Osteoblast (primary cell): ENCODE data around the gene DDX49. TPM values are rescaled to one million over a fixed set of nuclear protein-coding genes. Genes with fewer than 3 reads are reported as not detected.

Experiments used
- DNase-seq: peaks from one replicate; pipeline ENCODE4 v3.0.0; 2011; ENCODE audit warnings: low spot score, mixed read lengths; ENCODE audit not compliant: insufficient read length; ENCODE audit errors: missing footprints
- H2AFZ ChIP-seq: 2 replicates; pipeline ENCODE4 v1.6.0; 2011; ENCODE audit warnings: mild to moderate bottlenecking, low read length
- H3K27ac ChIP-seq: 2 replicates; pipeline ENCODE4 v1.5.1; 2011; ENCODE audit warnings: mild to moderate bottlenecking, low read depth, low read length, moderate library complexity
- H3K27me3 ChIP-seq: 2 replicates; pipeline ENCODE4 v1.6.0; 2012; ENCODE audit warnings: mild to moderate bottlenecking, control low read depth, inconsistent platforms, low read length, moderate library complexity; ENCODE audit not compliant: insufficient read depth
- H3K36me3 ChIP-seq: 2 replicates; pipeline ENCODE4 v1.5.1; 2011; ENCODE audit warnings: mild to moderate bottlenecking, low read length, control low read depth, moderate library complexity; ENCODE audit not compliant: insufficient read depth
- H3K4me1 ChIP-seq: 2 replicates; pipeline ENCODE4 v1.5.1; 2011; ENCODE audit warnings: mild to moderate bottlenecking, low read length, control low read depth, moderate library complexity; ENCODE audit not compliant: insufficient read depth
- H3K4me2 ChIP-seq: 2 replicates; pipeline ENCODE4 v1.6.0; 2011; ENCODE audit warnings: mild to moderate bottlenecking, low read length; ENCODE audit not compliant: insufficient read depth
- H3K4me3 ChIP-seq: fragments of 200-600 bp; sonication (generic); 3 replicates; pipeline ENCODE4 v1.5.1; 2012; ENCODE audit warnings: mild to moderate bottlenecking, low read length, inconsistent platforms; ENCODE audit not compliant: insufficient read depth
- H3K79me2 ChIP-seq: 2 replicates; pipeline ENCODE4 v1.6.0; 2012; ENCODE audit warnings: mild to moderate bottlenecking, low read length, control low read depth, inconsistent platforms; ENCODE audit not compliant: insufficient read depth
- H3K9me3 ChIP-seq: 2 replicates; pipeline ENCODE4 v1.5.1; 2011; ENCODE audit warnings: low read depth, low read length, control low read depth
- H4K20me1 ChIP-seq: 2 replicates; pipeline ENCODE4 v1.6.0; 2012; ENCODE audit warnings: mild to moderate bottlenecking, low read length, control low read depth; ENCODE audit not compliant: insufficient read depth
- total RNA-seq: library from RNA; depleted of rRNA; stranded (reverse); fragments of >200 nt; gene quantifications from 2 replicates; pipeline ENCODE4 v1.2.3, GENCODE V29; 2012
- TF ChIP-seq, protein P1 (sequence below): IDR thresholded peaks from 2 replicates; pipeline ENCODE4 v1.5.1; 2011; ENCODE audit warnings: mild to moderate bottlenecking, low read depth, low read length, moderate library complexity; ENCODE audit errors: extremely low read depth

Gene DDX49
- total RNA-seq, 1 donor = 46.7 TPM

- H3K27ac ChIP-seq = no peak overlapping the region
- TF ChIP-seq, protein P1, sequence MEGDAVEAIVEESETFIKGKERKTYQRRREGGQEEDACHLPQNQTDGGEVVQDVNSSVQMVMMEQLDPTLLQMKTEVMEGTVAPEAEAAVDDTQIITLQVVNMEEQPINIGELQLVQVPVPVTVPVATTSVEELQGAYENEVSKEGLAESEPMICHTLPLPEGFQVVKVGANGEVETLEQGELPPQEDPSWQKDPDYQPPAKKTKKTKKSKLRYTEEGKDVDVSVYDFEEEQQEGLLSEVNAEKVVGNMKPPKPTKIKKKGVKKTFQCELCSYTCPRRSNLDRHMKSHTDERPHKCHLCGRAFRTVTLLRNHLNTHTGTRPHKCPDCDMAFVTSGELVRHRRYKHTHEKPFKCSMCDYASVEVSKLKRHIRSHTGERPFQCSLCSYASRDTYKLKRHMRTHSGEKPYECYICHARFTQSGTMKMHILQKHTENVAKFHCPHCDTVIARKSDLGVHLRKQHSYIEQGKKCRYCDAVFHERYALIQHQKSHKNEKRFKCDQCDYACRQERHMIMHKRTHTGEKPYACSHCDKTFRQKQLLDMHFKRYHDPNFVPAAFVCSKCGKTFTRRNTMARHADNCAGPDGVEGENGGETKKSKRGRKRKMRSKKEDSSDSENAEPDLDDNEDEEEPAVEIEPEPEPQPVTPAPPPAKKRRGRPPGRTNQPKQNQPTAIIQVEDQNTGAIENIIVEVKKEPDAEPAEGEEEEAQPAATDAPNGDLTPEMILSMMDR = no peak
- no peaks in the 10 kb centered on the region for H3K27me3 ChIP-seq
- no peak overlapping the region for H3K4me2 ChIP-seq
- DNase-seq = peak; percentile 10
- peaks cover 4% of the 10 kb centered on the region for H3K79me2 ChIP-seq
- no peak overlapping the region for H3K4me3 ChIP-seq
- H3K36me3 ChIP-seq = peaks cover 4% of the 10 kb centered on the region
- no peaks in the 10 kb centered on the region for H3K9me3 ChIP-seq
- H4K20me1 ChIP-seq = no peaks in the 10 kb centered on the region
- H3K4me1 ChIP-seq = peaks cover 4% of the 10 kb centered on the region
- no peak overlapping the region for H2AFZ ChIP-seq
These were observed 26.8 kb downstream of the DDX49 start for GRCh38 chr19:18946335-18946734.

GRCh38 chr19:18946918-18947317 lies 27.4 kb downstream of the DDX49 start:
- Histone ChIP-seq H3K36me3 (peaks cover 4% of the 10 kb centered on the region), H3K27me3 (no peaks in the 10 kb centered on the region), H3K79me2 (no peaks in the 10 kb centered on the region), H2AFZ (no peak overlapping the region), H3K4me2 (no peak overlapping the region), H3K4me3 (no peak overlapping the region), H4K20me1 (peaks cover 3% of the 10 kb centered on the region), H3K27ac (no peak overlapping the region), H3K4me1 (peaks cover 6% of the 10 kb centered on the region), H3K9me3 (no peaks in the 10 kb centered on the region)
- TF ChIP-seq, protein P1 = no peak
- peak; percentile 29 for DNase-seq

- Histone ChIP-seq H3K4me3 (no peak overlapping the region), H3K4me2 (no peak overlapping the region), H4K20me1 (peaks cover 3% of the 10 kb centered on the region), H3K9me3 (no peaks in the 10 kb centered on the region), H3K27me3 (no peaks in the 10 kb centered on the region), H2AFZ (no peak overlapping the region), H3K27ac (no peak overlapping the region), H3K4me1 (peaks cover 6% of the 10 kb centered on the region), H3K36me3 (peaks cover 4% of the 10 kb centered on the region), H3K79me2 (no peaks in the 10 kb centered on the region)
- TF ChIP-seq, protein P1 = no peak
- DNase-seq = peak; percentile 62
These were observed 28.8 kb downstream of the DDX49 start for GRCh38 chr19:18948075-18948975.

GRCh38 chr19:18948976-18949356 lies 29.5 kb downstream of the DDX49 start:
- DNase-seq = peak; percentile 71
- Histone ChIP-seq H3K4me3 (no peak overlapping the region), H4K20me1 (peaks cover 3% of the 10 kb centered on the region), H3K4me2 (no peak overlapping the region), H3K27me3 (no peaks in the 10 kb centered on the region), H3K4me1 (peaks cover 6% of the 10 kb centered on the region), H3K27ac (no peak overlapping the region), H3K79me2 (no peaks in the 10 kb centered on the region), H3K36me3 (peaks cover 4% of the 10 kb centered on the region), H3K9me3 (no peaks in the 10 kb centered on the region), H2AFZ (no peak overlapping the region)
- TF ChIP-seq, protein P1 = no peak
